ENCODE results near the gene BANP. TPM values are rescaled to one million over a fixed set of nuclear protein-coding genes. Genes with fewer than 3 reads are reported as not detected.
"Not testable (repeated sequence)": the region's sequence is repeated elsewhere in the genome, so short reads cannot be mapped to it uniquely, and the experiment has no call there.

BANP gene
- total RNA-seq, 1 donor from 2014 or later, result 19.7 TPM

GRCh38 chr16:87926246-87927194 lies 24.7 kb upstream of the BANP start:
- no peak for DNase-seq (ENCODE audit: low read depth)

- no peak for DNase-seq (ENCODE audit: low read depth)
These were observed 24.1 kb upstream of the BANP start for GRCh38 chr16:87927195-87927562.

- DNase-seq (ENCODE audit: low read depth), result no peak
These were observed 21.2 kb upstream of the BANP start for GRCh38 chr16:87929986-87930385.

- no peak for DNase-seq (ENCODE audit: low read depth)
These were observed 20.8 kb upstream of the BANP start for GRCh38 chr16:87930456-87930855.

GRCh38 chr16:87931504-87931903 lies 19.7 kb upstream of the BANP start:
- no peak for DNase-seq (ENCODE audit: low read depth)

GRCh38 chr16:87932475-87933139 lies 18.6 kb upstream of the BANP start:
- DNase-seq (ENCODE audit: low read depth), result not testable (repeated sequence)

- no peak for DNase-seq (ENCODE audit: low read depth)
These were observed 18.1 kb upstream of the BANP start for GRCh38 chr16:87933140-87933495.

GRCh38 chr16:87934752-87935425 lies 16.3 kb upstream of the BANP start:
- not testable (repeated sequence) for DNase-seq (ENCODE audit: low read depth)

- not testable (repeated sequence) for DNase-seq (ENCODE audit: low read depth)
These were observed 15.2 kb upstream of the BANP start for GRCh38 chr16:87936016-87936374.

- no peak for DNase-seq (ENCODE audit: low read depth)
These were observed 14.6 kb upstream of the BANP start, which contains the start of gene CA5A for GRCh38 chr16:87936375-87937230. Gene CA5A (minus strand): TSS chr16:87936529. CDS start chr16:87936450, 79 bp downstream.

- not testable (repeated sequence) for DNase-seq (ENCODE audit: low read depth)
These were observed 14.0 kb upstream of the BANP start for GRCh38 chr16:87937231-87937542.

GRCh38 chr16:87938412-87938949 lies 12.8 kb upstream of the BANP start:
- DNase-seq (ENCODE audit: low read depth), result no peak

GRCh38 chr16:87939562-87940423 lies 11.4 kb upstream of the BANP start:
- DNase-seq (ENCODE audit: low read depth), result no peak

GRCh38 chr16:87942680-87943079 lies 8.6 kb upstream of the BANP start:
- no peak for DNase-seq (ENCODE audit: low read depth)

- peak; percentile 71 for DNase-seq (ENCODE audit: low read depth)
These were observed 5.7 kb upstream of the BANP start for GRCh38 chr16:87945351-87946042.

- DNase-seq (ENCODE audit: low read depth), result no peak
These were observed 4.5 kb upstream of the BANP start for GRCh38 chr16:87946596-87947347.

- DNase-seq (ENCODE audit: low read depth), result no peak
These were observed 3.7 kb upstream of the BANP start for GRCh38 chr16:87947356-87948118.

- no peak for DNase-seq (ENCODE audit: low read depth)
These were observed 3.1 kb upstream of the BANP start for GRCh38 chr16:87948119-87948545.

Measured in myocyte (in vitro differentiated cells).